GM11168 (cell line): ENCODE data around the gene ADRA2C.

Experiments used
- in situ Hi-C: fragments of 300-500 bp; cut with MboI; formaldehyde crosslinking; loops from one replicate; pipeline ENCODE4 v1.12.0; 2022; ENCODE audit warnings: low sequenced_read_pairs; ENCODE audit not compliant: unreplicated experiment

ADRA2C gene

GRCh38 chr4:3773552-3774001 lies 7.4 kb downstream of the ADRA2C start:
- in situ Hi-C loops: no loop called here

- in situ Hi-C loops: no loop called here
Measured at GRCh38 chr4:3774253-3774883, 8.2 kb downstream of the ADRA2C start.

- in situ Hi-C loops: no loop called here
Measured at GRCh38 chr4:3775005-3775404, 8.8 kb downstream of the ADRA2C start.

- in situ Hi-C loops: no loop called here
Measured at GRCh38 chr4:3775576-3775975, 9.4 kb downstream of the ADRA2C start.

- in situ Hi-C loops: no loop called here
Measured at GRCh38 chr4:3776166-3777032, 10.2 kb downstream of the ADRA2C start.

GRCh38 chr4:3777033-3777390 lies 10.8 kb downstream of the ADRA2C start:
- in situ Hi-C loops: no loop called here

GRCh38 chr4:3777669-3778068 lies 11.5 kb downstream of the ADRA2C start:
- in situ Hi-C loops: no loop called here

- in situ Hi-C loops: no loop called here
Measured at GRCh38 chr4:3779509-3779908, 13.3 kb downstream of the ADRA2C start.

GRCh38 chr4:3780347-3781171 lies 14.4 kb downstream of the ADRA2C start:
- in situ Hi-C loops: no loop called here

GRCh38 chr4:3781193-3781886 lies 15.2 kb downstream of the ADRA2C start:
- in situ Hi-C loops: no loop called here

GRCh38 chr4:3781997-3782930 lies 16.1 kb downstream of the ADRA2C start:
- in situ Hi-C loops: no loop called here

GRCh38 chr4:3783693-3784306 lies 17.6 kb downstream of the ADRA2C start:
- in situ Hi-C loops: no loop called here

GRCh38 chr4:3784454-3785291 lies 18.5 kb downstream of the ADRA2C start:
- in situ Hi-C loops: no loop called here

GRCh38 chr4:3785292-3785565 lies 19.0 kb downstream of the ADRA2C start:
- in situ Hi-C loops: no loop called here

GRCh38 chr4:3786196-3786869 lies 20.1 kb downstream of the ADRA2C start:
- in situ Hi-C loops: no loop called here

- in situ Hi-C loops: no loop called here
Measured at GRCh38 chr4:3787489-3788365, 21.5 kb downstream of the ADRA2C start.

GRCh38 chr4:3788366-3788660 lies 22.1 kb downstream of the ADRA2C start:
- in situ Hi-C loops: no loop called here
